Lung (tissue), 12 donors: Measurements from ENCODE around the gene MINDY4. TPM values are rescaled to one million over a fixed set of nuclear protein-coding genes. Genes with fewer than 3 reads are reported as not detected.

ENCODE experiments used
- ATAC-seq: fragments of 200-7000 bp; cut with Tn5 transposase; one replicate; pipeline ENCODE4 v1.9.1; 2020; ENCODE audit warnings: moderate number of reproducible peaks; ENCODE audit not compliant: insufficient read depth, low FRiP score
- DNase-seq, 3 donors: peaks; one replicate each; pipeline ENCODE4 v3.0.0-alpha.2; 2013 to 2017
- H3K27ac ChIP-seq, 2 donors: one replicate each; pipeline ENCODE4 v1.5.1; 2013; ENCODE audit warnings: mild to moderate bottlenecking in 2 of 2, moderate library complexity in 2 of 2, control low read depth in 1 of 2, inconsistent platforms in 1 of 2, low read depth in 1 of 2, low read length in 1 of 2
- H3K27me3 ChIP-seq, 3 donors: one replicate each; pipeline ENCODE4 v1.5.1; 2013; ENCODE audit warnings: low read length in 2 of 3; ENCODE audit not compliant: control insufficient read depth in 3 of 3, insufficient read depth in 3 of 3
- H3K36me3 ChIP-seq, 4 donors: one replicate each; pipeline ENCODE4 v1.5.1; 2013; ENCODE audit warnings: low read length in 4 of 4, mild to moderate bottlenecking in 1 of 4, moderate library complexity in 1 of 4; ENCODE audit not compliant: control insufficient read depth in 4 of 4, insufficient read depth in 4 of 4
- H3K4me1 ChIP-seq, 5 donors: one replicate each; pipeline ENCODE4 v1.5.1; 2013; ENCODE audit warnings: low read length in 5 of 5, mild to moderate bottlenecking in 2 of 5, moderate library complexity in 1 of 5; ENCODE audit not compliant: control insufficient read depth in 5 of 5, insufficient read depth in 5 of 5
- H3K4me3 ChIP-seq: one replicate; pipeline ENCODE4 v1.5.1; 2013; ENCODE audit warnings: mild to moderate bottlenecking, control low read depth, moderate library complexity
- H3K9ac ChIP-seq, 2 donors: one replicate each; pipeline ENCODE4 v1.5.1; 2013; ENCODE audit warnings: low read length in 2 of 2, control low read depth in 1 of 2; ENCODE audit not compliant: insufficient read depth in 1 of 2
- H3K9me3 ChIP-seq, 4 donors: one replicate each; pipeline ENCODE4 v1.5.1; 2013; ENCODE audit warnings: low read length in 3 of 4, mild to moderate bottlenecking in 1 of 4, moderate library complexity in 1 of 4; ENCODE audit not compliant: control insufficient read depth in 4 of 4, insufficient read depth in 3 of 4
- CTCF ChIP-seq: IDR thresholded peaks from 2 replicates; pipeline ENCODE4 v1.5.1; 2012; ENCODE audit warnings: mild to moderate bottlenecking; ENCODE audit errors: control extremely low read depth, extremely low read depth
- WGBS, 2 donors: extraction: QIAGEN DNeasy Blood & Tissue Kit; methylation state at CpG; one replicate each; pipeline ENCODE4 v1.1.7; 2013; 5-methylcytosine and 5-hydroxymethylcytosine counted together
- polyA plus RNA-seq, 2 donors: library from polyadenylated mRNA; stranded (reverse); fragments of 200-250 nt; gene quantifications; one replicate each; pipeline ENCODE4 v1.2.1, GENCODE V29; 2013
- total RNA-seq, 2 donors: library from RNA; depleted of rRNA in 1 of 2; stranded (reverse); fragments of >200 nt in 1 of 2; gene quantifications; one replicate each; pipeline ENCODE4 v1.2.1, GENCODE V29; 2014 to 2021
- donor health status: control.
- donor health status: control.
- donor health status: Bipolar disorder and iron deficiency.
- donor health status: healthy.
- donor health status: DM: yes; HTN: yes; CAD: no.

MINDY4 gene
- total and polyA plus RNA-seq, 4 donors: 5.0 to 24.1 (median 10.7) TPM

GRCh38 chr7:30916767-30917166, 145.6 kb downstream of the MINDY4 start:
- H3K4me1 ChIP-seq: peaks cover 0 to 35% (median 19%) of the 10 kb centered on the region in 5 donors
- 78 to 80% methylated on average over 7 of the region's 7 CpGs for WGBS, 2 donors
- H3K4me3 ChIP-seq: no peak overlapping the region

GRCh38 chr7:30917216-30917893, 146.1 kb downstream of the MINDY4 start:
- Histone ChIP-seq H3K4me1 (peaks cover 0 to 33% (median 16%) of the 10 kb centered on the region in 5 donors), H3K36me3 (peaks cover 0 to 3% (median 0%) of the 10 kb centered on the region in 4 donors), H3K9me3 (no peaks in the 10 kb centered on the region), H3K27me3 (no peaks in the 10 kb centered on the region), H3K9ac (no peak overlapping the region), H3K4me3 (no peak overlapping the region), H3K27ac (peak overlapping the region; percentile 17 to 44)
- no peak for ATAC-seq
- no peak for TF ChIP-seq CTCF
- 78 to 84% methylated on average over 4 of the region's 4 CpGs for WGBS, 2 donors
- no peak for DNase-seq

More at GRCh38 chr7:30916767-30917166, 145.6 kb downstream of the MINDY4 start:
- Histone ChIP-seq H3K27me3 (no peaks in the 10 kb centered on the region), H3K27ac (peak overlapping the region; percentile 26 to 44), H3K36me3 (peaks cover 0 to 3% (median 0%) of the 10 kb centered on the region in 4 donors), H3K9ac (no peak overlapping the region), H3K9me3 (no peaks in the 10 kb centered on the region)
- ATAC-seq (no peak), DNase-seq (no peak)
- TF ChIP-seq CTCF: no peak

GRCh38 chr7:30918676-30919075, 147.5 kb downstream of the MINDY4 start:
- peak in 1 of 3 donors; percentile 7 for DNase-seq
- WGBS, 2 donors: 89 to 94% methylated on average over 4 of the region's 4 CpGs
- ATAC-seq: no peak
- H3K4me3 ChIP-seq: no peak overlapping the region
- TF ChIP-seq CTCF: no peak
- H3K4me1 ChIP-seq: peaks cover 0 to 36% (median 16%) of the 10 kb centered on the region in 5 donors
- peaks cover 0 to 12% (median 0%) of the 10 kb centered on the region in 4 donors for H3K36me3 ChIP-seq
- peak overlapping the region; percentile 50 to 58 for H3K27ac ChIP-seq
- H3K9ac ChIP-seq: no peak overlapping the region
- no peaks in the 10 kb centered on the region for H3K9me3 ChIP-seq
- no peaks in the 10 kb centered on the region for H3K27me3 ChIP-seq
